ENCODE measurements around the gene DENND6A.

The DENND6A gene

GRCh38 chr3:57681691-57682090 is 11.2 kb downstream of the DENND6A start:
- TF ChIP-seq CTCF (IDR thresholded peaks at IDR 0.05; ENCODE audit: borderline replicate concordance, insufficient read depth, low read depth, low read length) = no peak
- H3K4me3 ChIP-seq (ENCODE audit: low read depth, low read length) = no peak overlapping the region

GRCh38 chr3:57680046-57680445 is 12.8 kb downstream of the DENND6A start:
- TF ChIP-seq CTCF (IDR thresholded peaks at IDR 0.05; ENCODE audit: borderline replicate concordance, insufficient read depth, low read depth, low read length) = no peak
- no peak overlapping the region for H3K4me3 ChIP-seq (ENCODE audit: low read depth, low read length)

GRCh38 chr3:57675530-57675929 is 17.3 kb downstream of the DENND6A start:
- H3K4me3 ChIP-seq (ENCODE audit: low read depth, low read length) = no peak overlapping the region
- TF ChIP-seq CTCF (IDR thresholded peaks at IDR 0.05; ENCODE audit: borderline replicate concordance, insufficient read depth, low read depth, low read length) = no peak

GRCh38 chr3:57673156-57673555 is 19.7 kb downstream of the DENND6A start:
- no peak overlapping the region for H3K4me3 ChIP-seq (ENCODE audit: low read depth, low read length)
- TF ChIP-seq CTCF (IDR thresholded peaks at IDR 0.05; ENCODE audit: borderline replicate concordance, insufficient read depth, low read depth, low read length) = no peak

GRCh38 chr3:57670543-57670942 is 22.3 kb downstream of the DENND6A start:
- no peak for TF ChIP-seq CTCF (IDR thresholded peaks at IDR 0.05; ENCODE audit: borderline replicate concordance, insufficient read depth, low read depth, low read length)
- no peak overlapping the region for H3K4me3 ChIP-seq (ENCODE audit: low read depth, low read length)

- H3K4me3 ChIP-seq (ENCODE audit: low read depth, low read length) = no peak overlapping the region
- TF ChIP-seq CTCF (IDR thresholded peaks at IDR 0.05; ENCODE audit: borderline replicate concordance, insufficient read depth, low read depth, low read length) = no peak
These were observed 31.5 kb downstream of the DENND6A start for GRCh38 chr3:57661404-57661803.

- TF ChIP-seq CTCF (IDR thresholded peaks at IDR 0.05; ENCODE audit: borderline replicate concordance, insufficient read depth, low read depth, low read length) = no peak
- no peak overlapping the region for H3K4me3 ChIP-seq (ENCODE audit: low read depth, low read length)
These were observed 33.0 kb downstream of the DENND6A start for GRCh38 chr3:57659806-57660439.
